Measurements from ENCODE around the gene TXLNG. TPM values are rescaled to one million over a fixed set of nuclear protein-coding genes. Genes with fewer than 3 reads are reported as not detected.

Gene TXLNG
- total RNA-seq, 1 donor from 2014 or later = 13.9 TPM

- no peaks in the 10 kb centered on the region for H3K9me3 Mint-ChIP-seq (ENCODE audit: unreplicated experiment)
- DNase-seq (ENCODE audit: extremely low spot score, unreplicated experiment) = no peak
- no peak overlapping the region for H3K4me3 Mint-ChIP-seq (ENCODE audit: unreplicated experiment)
- peaks cover 26% of the 10 kb centered on the region for H3K36me3 Mint-ChIP-seq (ENCODE audit: unreplicated experiment)
- no peak for TF ChIP-seq CTCF (IDR thresholded peaks at IDR 0.05)
- no peaks in the 10 kb centered on the region for H3K27me3 Mint-ChIP-seq (ENCODE audit: unreplicated experiment)
- H3K27ac Mint-ChIP-seq (ENCODE audit: unreplicated experiment) = no peak overlapping the region
- H3K4me1 Mint-ChIP-seq (ENCODE audit: unreplicated experiment) = no peaks in the 10 kb centered on the region
Measured at GRCh38 chrX:16819634-16820033, 33.4 kb downstream of the TXLNG start.

- H3K9me3 Mint-ChIP-seq (ENCODE audit: unreplicated experiment) = no peaks in the 10 kb centered on the region
- peaks cover 29% of the 10 kb centered on the region for H3K36me3 Mint-ChIP-seq (ENCODE audit: unreplicated experiment)
Measured at GRCh38 chrX:16822723-16823122, 36.5 kb downstream of the TXLNG start.

GRCh38 chrX:16825264-16826035 lies 39.2 kb downstream of the TXLNG start:
- H3K27ac Mint-ChIP-seq (ENCODE audit: unreplicated experiment) = no peak overlapping the region
- peaks cover 10% of the 10 kb centered on the region for H3K4me1 Mint-ChIP-seq (ENCODE audit: unreplicated experiment)
- H3K9me3 Mint-ChIP-seq (ENCODE audit: unreplicated experiment) = no peaks in the 10 kb centered on the region
- H3K27me3 Mint-ChIP-seq (ENCODE audit: unreplicated experiment) = no peaks in the 10 kb centered on the region
- DNase-seq (ENCODE audit: extremely low spot score, unreplicated experiment) = no peak
- no peak for TF ChIP-seq CTCF (IDR thresholded peaks at IDR 0.05)
- H3K4me3 Mint-ChIP-seq (ENCODE audit: unreplicated experiment) = no peak overlapping the region
- peaks cover 18% of the 10 kb centered on the region for H3K36me3 Mint-ChIP-seq (ENCODE audit: unreplicated experiment)

More at GRCh38 chrX:16822723-16823122, 36.5 kb downstream of the TXLNG start:
- TF ChIP-seq CTCF (IDR thresholded peaks at IDR 0.05) = no peak
- H3K4me1 Mint-ChIP-seq (ENCODE audit: unreplicated experiment) = peaks cover 2% of the 10 kb centered on the region
- H3K27me3 Mint-ChIP-seq (ENCODE audit: unreplicated experiment) = no peaks in the 10 kb centered on the region
- H3K4me3 Mint-ChIP-seq (ENCODE audit: unreplicated experiment) = no peak overlapping the region
- no peak overlapping the region for H3K27ac Mint-ChIP-seq (ENCODE audit: unreplicated experiment)
- DNase-seq (ENCODE audit: extremely low spot score, unreplicated experiment) = no peak

- H3K27ac Mint-ChIP-seq (ENCODE audit: unreplicated experiment) = no peak overlapping the region
- peak; percentile 74 for TF ChIP-seq CTCF (IDR thresholded peaks at IDR 0.05)
- H3K4me1 Mint-ChIP-seq (ENCODE audit: unreplicated experiment) = peaks cover 10% of the 10 kb centered on the region
- DNase-seq (ENCODE audit: extremely low spot score, unreplicated experiment) = no peak
- H3K9me3 Mint-ChIP-seq (ENCODE audit: unreplicated experiment) = no peaks in the 10 kb centered on the region
- no peak overlapping the region for H3K4me3 Mint-ChIP-seq (ENCODE audit: unreplicated experiment)
- no peaks in the 10 kb centered on the region for H3K27me3 Mint-ChIP-seq (ENCODE audit: unreplicated experiment)
- H3K36me3 Mint-ChIP-seq (ENCODE audit: unreplicated experiment) = peaks cover 18% of the 10 kb centered on the region
Measured at GRCh38 chrX:16826207-16826606, 39.9 kb downstream of the TXLNG start.

GRCh38 chrX:16827225-16827624 lies 41.0 kb downstream of the TXLNG start:
- no peak for DNase-seq (ENCODE audit: extremely low spot score, unreplicated experiment)
- TF ChIP-seq CTCF (IDR thresholded peaks at IDR 0.05) = no peak
- H3K36me3 Mint-ChIP-seq (ENCODE audit: unreplicated experiment) = peaks cover 18% of the 10 kb centered on the region
- H3K4me3 Mint-ChIP-seq (ENCODE audit: unreplicated experiment) = no peak overlapping the region
- H3K9me3 Mint-ChIP-seq (ENCODE audit: unreplicated experiment) = no peaks in the 10 kb centered on the region
- H3K27ac Mint-ChIP-seq (ENCODE audit: unreplicated experiment) = no peak overlapping the region
- peaks cover 18% of the 10 kb centered on the region for H3K4me1 Mint-ChIP-seq (ENCODE audit: unreplicated experiment)
- no peaks in the 10 kb centered on the region for H3K27me3 Mint-ChIP-seq (ENCODE audit: unreplicated experiment)
